ENCODE data around the gene NKX6-1.

DNA sequence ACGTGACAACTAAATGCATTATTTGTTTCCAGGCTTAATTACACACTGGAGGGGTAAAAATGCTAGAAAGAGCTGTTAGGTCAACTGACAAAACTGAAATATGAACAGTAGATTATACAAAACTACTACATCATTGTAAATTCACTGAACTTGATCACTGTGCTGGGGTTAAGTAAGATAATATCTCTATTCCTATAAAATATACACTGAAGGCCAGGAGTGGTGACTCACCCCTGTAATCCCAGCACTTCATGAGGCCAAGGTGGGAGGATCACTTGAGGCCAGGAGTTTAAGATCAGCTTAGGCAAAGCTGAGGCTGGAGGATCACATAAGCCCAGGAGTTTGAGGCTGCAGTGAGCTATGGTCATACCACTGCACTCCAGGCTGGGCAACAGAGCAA, 31.8 kb upstream of the NKX6-1 start:
- TF ChIP-seq, protein P1, sequence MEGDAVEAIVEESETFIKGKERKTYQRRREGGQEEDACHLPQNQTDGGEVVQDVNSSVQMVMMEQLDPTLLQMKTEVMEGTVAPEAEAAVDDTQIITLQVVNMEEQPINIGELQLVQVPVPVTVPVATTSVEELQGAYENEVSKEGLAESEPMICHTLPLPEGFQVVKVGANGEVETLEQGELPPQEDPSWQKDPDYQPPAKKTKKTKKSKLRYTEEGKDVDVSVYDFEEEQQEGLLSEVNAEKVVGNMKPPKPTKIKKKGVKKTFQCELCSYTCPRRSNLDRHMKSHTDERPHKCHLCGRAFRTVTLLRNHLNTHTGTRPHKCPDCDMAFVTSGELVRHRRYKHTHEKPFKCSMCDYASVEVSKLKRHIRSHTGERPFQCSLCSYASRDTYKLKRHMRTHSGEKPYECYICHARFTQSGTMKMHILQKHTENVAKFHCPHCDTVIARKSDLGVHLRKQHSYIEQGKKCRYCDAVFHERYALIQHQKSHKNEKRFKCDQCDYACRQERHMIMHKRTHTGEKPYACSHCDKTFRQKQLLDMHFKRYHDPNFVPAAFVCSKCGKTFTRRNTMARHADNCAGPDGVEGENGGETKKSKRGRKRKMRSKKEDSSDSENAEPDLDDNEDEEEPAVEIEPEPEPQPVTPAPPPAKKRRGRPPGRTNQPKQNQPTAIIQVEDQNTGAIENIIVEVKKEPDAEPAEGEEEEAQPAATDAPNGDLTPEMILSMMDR (IDR thresholded peaks at IDR 0.05): no peak
- TF ChIP-seq EP300 (IDR thresholded peaks at IDR 0.05) (no peak), POLR2A (IDR thresholded peaks at IDR 0.05) (no peak), POLR2AphosphoS5 (IDR thresholded peaks at IDR 0.05) (no peak)
